ENCODE measurements around the gene NUP35. TPM values are rescaled to one million over a fixed set of nuclear protein-coding genes. Genes with fewer than 3 reads are reported as not detected.

The NUP35 gene
- total and polyA plus RNA-seq, 2 of the 8 experiments (the other 6 are each of a cell fraction or from before 2014, with no cell fraction given), result 30.7 to 48.7 TPM

DNA sequence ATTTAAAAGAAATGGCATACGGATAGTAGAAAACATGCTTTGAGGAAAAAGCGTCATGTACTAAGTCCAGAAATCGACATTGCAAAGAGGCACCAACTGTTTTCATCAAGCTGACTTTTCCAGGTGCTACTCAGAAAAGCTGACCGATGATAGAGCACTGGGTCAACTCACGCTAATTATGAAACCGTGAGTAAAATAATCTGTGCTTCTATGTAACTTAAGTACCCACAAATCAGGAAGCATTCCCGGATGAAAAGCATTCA lies 353 bp upstream of the NUP35 start:
- Histone ChIP-seq H4K20me1 (replicated peaks in 1 of 2; ENCODE audit: control insufficient read depth in 1 of 2, insufficient read depth in 2 of 2, low read length in 2 of 2) (peaks cover 2 to 3% of the 10 kb centered on the region in 2 experiments), H3K27me3 (replicated peaks in 1 of 4; ENCODE audit: control insufficient read depth in 3 of 4, extremely low read depth in 1 of 4, insufficient read depth in 3 of 4, low read length in 3 of 4) (no peaks in the 10 kb centered on the region), H3K14ac (ENCODE audit: insufficient read length) (no peak overlapping the region), H3K23me2 (ENCODE audit: low read depth, low read length) (no peaks in the 10 kb centered on the region; the same call in 1 of the 2 replicates), H3K23ac (ENCODE audit: insufficient read length) (no peak overlapping the region), H3K27ac (ENCODE audit: low read depth, low read length) (peak overlapping the region; percentile 97), H3K9ac (replicated peaks in 1 of 4; ENCODE audit: extremely low read depth in 1 of 4, low read depth in 3 of 4, low read length in 3 of 4) (peak overlapping the region in 3 of 4 experiments; percentile 93 to 98 (median 97); a peak in 6 of 7 replicates), H2BK5ac (ENCODE audit: low read depth, low read length) (peak overlapping the region; percentile 27; the same call in 1 of the 2 replicates), H2AFZ (ENCODE audit: low read length) (peak overlapping the region; percentile 99), H3K56ac (replicated peaks; ENCODE audit: insufficient read length, low read depth, low read length) (peak overlapping the region; percentile 2), H3K4ac (replicated peaks; ENCODE audit: insufficient read length, low read depth, low read length) (no peak overlapping the region), H2BK20ac (ENCODE audit: low read length) (no peak overlapping the region), H3K4me1 (replicated peaks in 1 of 4; ENCODE audit: control insufficient read depth in 3 of 4, insufficient read depth in 4 of 4, low read length in 3 of 4) (peaks cover 0 to 12% (median 5%) of the 10 kb centered on the region in 4 experiments; a peak in 6 of 7 replicates), H3K79me1 (ENCODE audit: low read depth, low read length) (no peaks in the 10 kb centered on the region), H2BK12ac (ENCODE audit: low read depth, low read length) (peak overlapping the region; percentile 64; the same call in 1 of the 2 replicates), H4K91ac (replicated peaks; ENCODE audit: insufficient read length, low read length) (no peak overlapping the region), H3K18ac (ENCODE audit: extremely low read depth, low read length) (peak overlapping the region; percentile 80; the same call in 1 of the 2 replicates), H4K8ac (ENCODE audit: extremely low read depth, insufficient read depth, low read length) (no peak overlapping the region), H3K36me3 (ENCODE audit: control insufficient read depth in 2 of 4, insufficient read depth in 4 of 4, low read length in 3 of 4) (peaks cover 0 to 6% (median under 1%) of the 10 kb centered on the region in 4 experiments; a peak in 2 of 8 replicates), H4K5ac (ENCODE audit: insufficient read length, low read depth, low read length) (peak overlapping the region; percentile 84), H3K4me3 (ENCODE audit: extremely low read depth in 1 of 4, insufficient read depth in 2 of 4, low read depth in 3 of 4, low read length in 4 of 4) (peak overlapping the region; percentile 72 to 96 (median 92)), H2AK5ac (ENCODE audit: low read depth, low read length) (no peak overlapping the region), H3K79me2 (ENCODE audit: control insufficient read depth in 1 of 2, insufficient read depth in 2 of 2, low read length in 2 of 2) (peaks cover 18 to 45% of the 10 kb centered on the region in 2 experiments), H2BK120ac (replicated peaks; ENCODE audit: low read depth, low read length) (no peak overlapping the region), H3K4me2 (ENCODE audit: insufficient read depth in 1 of 2, low read depth in 2 of 2, low read length in 2 of 2) (peak overlapping the region; percentile 79 to 89), H2BK15ac (ENCODE audit: low read length) (no peak overlapping the region), H3K9me3 (ENCODE audit: insufficient read depth in 2 of 2, low read depth in 1 of 2, low read length in 1 of 2) (no peaks in the 10 kb centered on the region)
- WGBS, 2 experiments (ENCODE audit: extremely low coverage in 1 of 2, insufficient coverage in 1 of 2, insufficient read length in 1 of 2, insufficient replicate concordance in 2 of 2, low coverage in 1 of 2, low lambda C conversion rate in 2 of 2, missing lambda C conversion rate in 1 of 2), result 10% methylated on average over 7 of the region's 7 CpGs; no CpG with 5 or more reads in 1 of the 2 experiments
- FAIRE-seq (no peak), DNase-seq (ENCODE audit: low read depth in 1 of 2, low spot score in 2 of 2) (no peak)
- ChIA-PET CTCF (ENCODE audit: partially characterized antibody) (interaction anchor here (0.5 to 1.8 kb wide), 5 partner anchors 30 to 1085 kb away, joined by 3 to 5 read pairs (median 4); partner anchors contain the start of gene DUSP19), POLR2A (ENCODE audit: partially characterized antibody) (interaction anchor here (0.8 to 2.4 kb wide), 8 partner anchors 10 to 106 kb away, joined by 3 to 13 read pairs (median 6); partner anchors contain the start of gene DUSP19)
- no peak for TF ChIP-seq TAF1 (IDR thresholded peaks at IDR 0.05; ENCODE audit: low read depth, low read length)
- TF ChIP-seq SUZ12 (IDR thresholded peaks at IDR 0.05; ENCODE audit: low read length), result no peak
- no peak for TF ChIP-seq CHD1 (IDR thresholded peaks at IDR 0.05; ENCODE audit: low read depth, low read length)
- TF ChIP-seq POLR2A (IDR thresholded peaks at IDR 0.05; ENCODE audit: control extremely low read depth in 1 of 2, low read depth in 2 of 2, low read length in 2 of 2), result no peak
- TF ChIP-seq SIRT6 (IDR thresholded peaks at IDR 0.05; ENCODE audit: low read length), result no peak
- no peak for TF ChIP-seq BCL11A (IDR thresholded peaks at IDR 0.05; ENCODE audit: low read depth in 2 of 2, low read length in 2 of 2)
- TF ChIP-seq RBBP5 (IDR thresholded peaks at IDR 0.05; ENCODE audit: borderline replicate concordance, low read depth, low read length), result no peak
- no peak for TF ChIP-seq HDAC2 (IDR thresholded peaks at IDR 0.05; ENCODE audit: borderline replicate concordance in 1 of 2, low read depth in 2 of 2, low read length in 2 of 2)
- no peak for TF ChIP-seq JUN (IDR thresholded peaks at IDR 0.05; ENCODE audit: low read depth, low read length)
- TF ChIP-seq TCF12 (IDR thresholded peaks at IDR 0.05; ENCODE audit: low read depth, low read length), result no peak
- no peak for TF ChIP-seq NANOG (IDR thresholded peaks at IDR 0.05; ENCODE audit: insufficient read depth, low read depth, low read length, poor library complexity, severe bottlenecking)
- no peak for TF ChIP-seq RXRA (IDR thresholded peaks at IDR 0.05; ENCODE audit: insufficient read depth, low read depth, low read length)
- TF ChIP-seq TBP (IDR thresholded peaks at IDR 0.05; ENCODE audit: low read depth, low read length), result no peak
- no peak for TF ChIP-seq CBX8 (IDR thresholded peaks at IDR 0.05; ENCODE audit: borderline replicate concordance, low read depth, low read length)

Data from H1 (cell line).